ENCODE data around the gene ABLIM3.

DNA sequence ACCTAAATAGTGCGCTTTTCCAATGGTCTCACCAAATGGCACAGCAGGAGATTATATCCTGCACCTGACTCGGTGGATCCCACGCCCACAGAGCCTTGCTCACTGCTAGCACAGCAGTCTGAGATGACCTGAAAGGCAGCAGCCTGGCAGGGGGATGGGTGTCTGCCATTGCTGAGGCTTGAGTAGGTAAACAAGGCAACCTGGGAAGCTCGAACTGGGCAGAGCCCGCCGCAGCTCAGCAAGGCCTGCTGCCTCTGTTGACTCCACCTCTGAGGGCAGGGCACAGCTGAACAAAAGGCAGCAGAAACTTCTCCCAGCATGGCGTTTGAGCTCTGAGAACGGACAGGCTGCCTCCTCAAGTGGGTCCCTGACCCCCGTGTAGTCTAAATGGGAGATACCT, 18.1 kb upstream of the ABLIM3 start:
- TF ChIP-seq, protein P1, sequence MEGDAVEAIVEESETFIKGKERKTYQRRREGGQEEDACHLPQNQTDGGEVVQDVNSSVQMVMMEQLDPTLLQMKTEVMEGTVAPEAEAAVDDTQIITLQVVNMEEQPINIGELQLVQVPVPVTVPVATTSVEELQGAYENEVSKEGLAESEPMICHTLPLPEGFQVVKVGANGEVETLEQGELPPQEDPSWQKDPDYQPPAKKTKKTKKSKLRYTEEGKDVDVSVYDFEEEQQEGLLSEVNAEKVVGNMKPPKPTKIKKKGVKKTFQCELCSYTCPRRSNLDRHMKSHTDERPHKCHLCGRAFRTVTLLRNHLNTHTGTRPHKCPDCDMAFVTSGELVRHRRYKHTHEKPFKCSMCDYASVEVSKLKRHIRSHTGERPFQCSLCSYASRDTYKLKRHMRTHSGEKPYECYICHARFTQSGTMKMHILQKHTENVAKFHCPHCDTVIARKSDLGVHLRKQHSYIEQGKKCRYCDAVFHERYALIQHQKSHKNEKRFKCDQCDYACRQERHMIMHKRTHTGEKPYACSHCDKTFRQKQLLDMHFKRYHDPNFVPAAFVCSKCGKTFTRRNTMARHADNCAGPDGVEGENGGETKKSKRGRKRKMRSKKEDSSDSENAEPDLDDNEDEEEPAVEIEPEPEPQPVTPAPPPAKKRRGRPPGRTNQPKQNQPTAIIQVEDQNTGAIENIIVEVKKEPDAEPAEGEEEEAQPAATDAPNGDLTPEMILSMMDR (conservative IDR thresholded peaks at IDR 0.05; ENCODE audit: low read length) = no peak
- no peak for TF ChIP-seq EZH2phosphoT487 (IDR thresholded peaks at IDR 0.05; ENCODE audit: borderline replicate concordance)
